GM19372 (cell line): ENCODE results near the gene ADAMTS4.
"Not testable (repeated sequence)": the region's sequence is repeated elsewhere in the genome, so short reads cannot be mapped to it uniquely, and the experiment has no call there.

Experiments used
- ATAC-seq: cut with Tn5 transposase; IDR thresholded peaks from one replicate; pipeline ENCODE4 v1.9.1; 2021; ENCODE audit warnings: mild to moderate bottlenecking, low read depth, moderate library complexity; ENCODE audit not compliant: unreplicated experiment

Gene ADAMTS4, protein sequence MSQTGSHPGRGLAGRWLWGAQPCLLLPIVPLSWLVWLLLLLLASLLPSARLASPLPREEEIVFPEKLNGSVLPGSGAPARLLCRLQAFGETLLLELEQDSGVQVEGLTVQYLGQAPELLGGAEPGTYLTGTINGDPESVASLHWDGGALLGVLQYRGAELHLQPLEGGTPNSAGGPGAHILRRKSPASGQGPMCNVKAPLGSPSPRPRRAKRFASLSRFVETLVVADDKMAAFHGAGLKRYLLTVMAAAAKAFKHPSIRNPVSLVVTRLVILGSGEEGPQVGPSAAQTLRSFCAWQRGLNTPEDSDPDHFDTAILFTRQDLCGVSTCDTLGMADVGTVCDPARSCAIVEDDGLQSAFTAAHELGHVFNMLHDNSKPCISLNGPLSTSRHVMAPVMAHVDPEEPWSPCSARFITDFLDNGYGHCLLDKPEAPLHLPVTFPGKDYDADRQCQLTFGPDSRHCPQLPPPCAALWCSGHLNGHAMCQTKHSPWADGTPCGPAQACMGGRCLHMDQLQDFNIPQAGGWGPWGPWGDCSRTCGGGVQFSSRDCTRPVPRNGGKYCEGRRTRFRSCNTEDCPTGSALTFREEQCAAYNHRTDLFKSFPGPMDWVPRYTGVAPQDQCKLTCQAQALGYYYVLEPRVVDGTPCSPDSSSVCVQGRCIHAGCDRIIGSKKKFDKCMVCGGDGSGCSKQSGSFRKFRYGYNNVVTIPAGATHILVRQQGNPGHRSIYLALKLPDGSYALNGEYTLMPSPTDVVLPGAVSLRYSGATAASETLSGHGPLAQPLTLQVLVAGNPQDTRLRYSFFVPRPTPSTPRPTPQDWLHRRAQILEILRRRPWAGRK

DNA sequence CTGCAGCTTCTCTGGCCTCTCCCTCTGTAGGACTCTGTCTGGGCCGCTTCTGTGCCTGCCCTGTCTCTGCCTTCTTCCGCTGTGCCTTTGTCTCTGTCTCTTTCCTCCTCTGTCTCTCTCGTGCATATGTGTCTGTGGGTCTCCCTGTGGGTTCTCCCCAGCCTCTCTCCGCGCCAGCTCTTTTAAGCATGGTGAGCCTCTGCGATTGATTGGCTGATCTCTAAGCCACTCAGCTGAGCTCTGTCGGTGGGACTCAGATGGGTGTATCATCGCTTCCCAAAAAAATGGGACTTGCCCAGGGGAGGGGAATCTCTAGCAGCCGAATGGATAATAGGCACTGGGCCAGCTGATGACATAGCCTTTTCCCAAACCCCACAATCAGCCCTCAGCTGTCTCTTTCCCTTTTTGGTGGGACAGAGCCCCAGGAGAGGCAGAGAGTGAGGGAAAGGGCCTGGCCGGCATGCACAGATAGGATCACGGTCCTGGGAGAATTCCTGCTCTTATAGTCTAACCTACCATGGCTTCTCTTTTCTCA is at the start of gene ADAMTS4:
TSS of gene ADAMTS4 (minus strand) at position 158 of the 535 bp plus-strand sequence. CDS start 427 bp downstream, outside the sequence.
- no peak for ATAC-seq

DNA sequence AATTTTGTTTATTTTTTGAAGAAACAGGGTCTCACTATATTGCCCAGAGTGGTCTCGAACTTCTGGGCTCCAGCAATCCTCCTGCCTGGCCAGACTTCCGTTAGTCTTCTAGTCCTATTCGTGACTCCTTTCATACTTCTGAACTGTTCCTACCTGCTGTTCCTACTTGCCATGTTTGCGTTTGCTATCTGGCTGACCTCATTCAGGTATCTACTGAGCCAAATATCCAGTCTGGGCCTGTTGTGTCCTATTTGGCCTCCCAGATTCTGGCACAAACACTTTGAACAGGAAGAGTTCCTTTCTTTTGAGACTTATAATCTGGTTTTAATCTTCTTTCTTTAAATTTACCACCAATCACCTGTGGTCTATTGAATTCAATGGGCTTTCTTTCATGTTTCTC is 46.0 kb upstream of the ADAMTS4 start:
- no peak for ATAC-seq

GRCh38 chr1:161242313-161242712 is 43.5 kb upstream of the ADAMTS4 start:
- ATAC-seq, result no peak

- no peak for ATAC-seq
Measured at GRCh38 chr1:161241682-161242081, 42.8 kb upstream of the ADAMTS4 start.

- ATAC-seq, result no peak
Measured at GRCh38 chr1:161238039-161238473, 39.2 kb upstream of the ADAMTS4 start, which contains the start of gene NR1I3. NR1I3 (minus strand) TSS chr1:161238203; CDS start chr1:161236565, 1,638 bp downstream.

GRCh38 chr1:161235957-161236775 is 37.3 kb upstream of the ADAMTS4 start:
- no peak for ATAC-seq

GRCh38 chr1:161233102-161233501 is 34.2 kb upstream of the ADAMTS4 start:
- no peak for ATAC-seq

GRCh38 chr1:161230762-161231161 is 31.9 kb upstream of the ADAMTS4 start:
- no peak for ATAC-seq

DNA sequence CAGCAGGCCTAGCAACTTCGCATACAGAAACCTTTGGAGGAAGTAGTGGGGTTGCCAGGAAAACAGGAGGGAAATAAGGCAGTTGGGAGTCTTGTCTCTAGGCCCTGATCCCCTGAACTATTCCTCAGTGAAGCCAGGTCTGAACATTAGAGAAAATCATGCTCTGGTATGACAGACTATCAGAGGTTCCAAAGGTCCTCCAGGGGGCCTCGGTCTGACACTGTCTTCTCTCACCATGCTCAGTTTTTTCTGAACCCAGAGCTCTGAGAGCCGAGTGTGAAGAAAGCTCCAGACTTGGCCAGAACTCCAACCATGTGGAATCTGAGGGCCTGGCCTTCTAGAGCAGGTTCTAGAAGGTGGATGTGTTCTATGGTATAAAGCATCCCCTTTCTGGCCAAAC is 31.0 kb upstream of the ADAMTS4 start:
- no peak for ATAC-seq

DNA sequence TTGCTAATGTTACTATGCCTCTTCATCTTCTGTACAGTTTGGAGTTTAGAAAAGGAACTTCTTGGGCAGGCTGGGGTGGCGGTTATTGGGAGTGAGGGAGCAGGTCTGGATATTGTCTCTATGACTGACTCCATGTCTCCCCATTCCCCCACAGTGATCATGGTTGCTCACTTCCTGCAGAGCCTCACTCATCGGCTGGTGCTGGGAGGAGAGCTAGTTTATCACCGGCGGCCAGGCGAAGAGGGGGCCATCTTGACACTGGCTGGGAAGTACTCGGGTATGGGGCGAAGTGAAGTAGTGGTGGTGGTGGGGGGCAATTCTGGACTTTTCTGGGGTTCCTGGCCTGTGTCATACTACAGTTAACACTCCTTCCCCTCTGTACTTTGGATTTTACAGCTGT is 29.2 kb upstream of the ADAMTS4 start:
- no peak for ATAC-seq

DNA sequence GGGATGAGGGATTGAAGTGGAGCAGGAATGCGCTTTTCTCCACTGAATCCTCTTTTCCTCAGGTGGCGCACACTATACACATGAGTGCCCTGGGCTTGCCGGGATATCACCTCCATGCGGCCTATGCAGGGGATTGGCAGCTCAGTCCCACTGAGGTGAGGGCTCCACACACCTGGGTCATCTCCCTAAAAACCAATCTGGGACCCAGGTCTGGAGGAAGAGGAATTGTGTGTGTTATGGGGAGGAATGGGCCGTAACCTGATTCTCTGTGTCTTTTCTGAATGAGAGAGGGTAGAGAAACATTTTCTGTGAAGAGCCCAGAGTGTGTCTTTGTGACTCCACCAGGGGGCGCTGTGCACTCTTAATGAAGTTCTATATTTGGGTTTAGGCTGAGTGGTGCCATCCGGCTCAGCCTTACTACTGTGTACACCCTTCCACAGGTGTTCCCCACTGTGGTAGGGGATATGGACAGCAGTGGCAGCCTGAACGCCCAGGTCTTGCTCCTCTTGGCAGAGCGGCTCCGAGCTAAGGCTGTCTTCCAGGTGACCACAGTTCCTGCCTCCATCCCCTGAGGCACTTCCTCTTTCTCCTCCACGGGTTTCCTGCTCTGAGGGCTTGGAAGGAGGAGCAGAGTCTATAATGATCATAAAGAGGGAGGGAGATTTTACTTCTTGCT is 28.5 kb upstream of the ADAMTS4 start:
- no peak for ATAC-seq

GRCh38 chr1:161226759-161227158 is 27.9 kb upstream of the ADAMTS4 start:
- no peak for ATAC-seq

DNA sequence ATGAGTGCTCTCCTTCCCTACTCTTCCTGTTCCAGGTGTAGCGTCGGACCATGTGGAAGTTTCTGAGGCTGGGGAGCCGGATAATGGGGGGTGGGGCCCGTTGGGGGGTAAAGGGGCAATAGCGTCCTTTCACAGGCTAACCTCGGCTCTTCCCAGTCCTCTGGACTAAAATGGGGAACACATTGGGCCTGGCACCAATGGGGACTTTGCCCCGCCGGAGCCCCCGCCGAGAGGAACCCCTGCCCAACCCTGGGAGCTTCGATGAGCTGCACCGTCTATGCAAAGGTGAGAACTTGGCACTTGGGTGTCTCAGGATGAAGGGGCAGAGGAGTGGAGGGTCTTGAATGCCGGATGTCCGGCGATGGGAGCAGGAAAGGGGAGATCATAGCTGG is 27.5 kb upstream of the ADAMTS4 start:
- ATAC-seq, result no peak

DNA sequence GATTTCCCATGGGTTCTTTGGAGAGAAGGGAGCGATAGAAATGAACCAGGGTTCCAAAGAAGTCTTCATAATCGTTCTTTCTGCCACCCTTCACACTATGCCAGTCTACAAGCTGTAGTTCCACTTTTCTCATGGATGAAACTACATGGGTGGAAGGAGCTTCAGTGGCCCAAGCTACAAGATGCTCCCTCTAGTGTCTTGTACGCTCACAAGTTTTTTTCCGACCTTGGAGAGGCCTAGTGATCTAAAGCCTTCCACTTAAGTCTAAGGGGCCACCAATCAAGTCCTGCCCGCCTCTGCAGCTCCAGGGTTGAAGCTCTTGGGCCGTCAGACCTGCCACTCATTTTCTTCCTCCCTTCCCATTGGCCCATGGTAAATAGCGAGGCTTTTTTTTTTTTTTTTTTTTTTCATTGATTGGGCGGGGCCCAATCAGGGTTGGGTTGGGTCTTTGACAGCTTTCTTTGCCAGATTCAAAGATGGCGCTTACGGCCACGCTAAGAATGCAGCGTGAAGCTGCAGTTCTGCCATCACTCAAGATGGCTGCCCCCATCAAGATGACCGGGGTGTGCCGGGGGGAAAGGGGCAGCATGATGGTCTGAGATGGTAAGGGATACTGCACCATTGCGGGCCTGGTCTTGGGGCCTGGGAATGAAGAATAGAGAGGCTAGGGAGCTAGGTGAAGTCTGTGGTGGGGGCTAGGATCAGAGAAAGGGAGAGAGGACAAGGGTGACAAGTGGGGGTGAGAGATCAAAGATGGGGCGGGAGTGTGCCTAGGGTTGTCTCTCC is 26.9 kb upstream of the ADAMTS4 start, which contains the start of gene TOMM40L:
TSS of gene TOMM40L (plus strand) at position 527 of the 786 bp plus-strand sequence. CDS start 430 bp downstream, outside the sequence.
- ATAC-seq, result peak; percentile 98

GRCh38 chr1:161225178-161225533 is 26.3 kb upstream of the ADAMTS4 start:
- no peak for ATAC-seq

DNA sequence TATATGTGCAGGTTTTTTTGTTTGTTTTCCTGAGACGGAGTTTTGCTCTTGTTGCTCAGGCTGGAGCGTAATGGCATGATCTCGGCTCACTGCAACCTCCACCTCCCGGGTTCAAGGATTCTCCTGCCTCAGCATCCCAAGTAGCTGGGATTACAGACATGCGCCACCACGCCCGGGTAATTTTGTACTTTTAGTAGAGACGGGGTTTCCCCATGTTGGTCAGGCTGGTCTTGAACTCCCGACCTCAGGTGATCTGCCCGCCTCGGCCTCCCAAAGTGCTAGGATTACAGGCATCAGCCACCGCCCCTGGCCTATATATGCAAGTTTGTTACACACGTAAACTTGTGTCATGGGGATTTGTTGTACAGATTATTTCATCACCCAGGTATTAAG is 25.8 kb upstream of the ADAMTS4 start:
- not testable (repeated sequence) for ATAC-seq

- no peak for ATAC-seq
Measured at GRCh38 chr1:161223805-161224694, 25.2 kb upstream of the ADAMTS4 start.
